ENCODE data around the gene OR2A5. TPM values are rescaled to one million over a fixed set of nuclear protein-coding genes. Genes with fewer than 3 reads are reported as not detected.

OR2A5 gene, protein sequence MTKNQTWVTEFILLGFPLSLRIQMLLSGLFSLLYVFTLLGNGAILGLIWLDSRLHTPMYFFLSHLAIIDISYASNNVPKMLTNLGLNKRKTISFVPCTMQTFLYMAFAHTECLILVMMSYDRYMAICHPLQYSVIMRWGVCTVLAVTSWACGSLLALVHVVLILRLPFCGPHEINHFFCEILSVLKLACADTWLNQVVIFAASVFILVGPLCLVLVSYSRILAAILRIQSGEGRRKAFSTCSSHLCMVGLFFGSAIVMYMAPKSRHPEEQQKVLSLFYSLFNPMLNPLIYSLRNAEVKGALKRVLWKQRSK
- not detected for total RNA-seq

DNA sequence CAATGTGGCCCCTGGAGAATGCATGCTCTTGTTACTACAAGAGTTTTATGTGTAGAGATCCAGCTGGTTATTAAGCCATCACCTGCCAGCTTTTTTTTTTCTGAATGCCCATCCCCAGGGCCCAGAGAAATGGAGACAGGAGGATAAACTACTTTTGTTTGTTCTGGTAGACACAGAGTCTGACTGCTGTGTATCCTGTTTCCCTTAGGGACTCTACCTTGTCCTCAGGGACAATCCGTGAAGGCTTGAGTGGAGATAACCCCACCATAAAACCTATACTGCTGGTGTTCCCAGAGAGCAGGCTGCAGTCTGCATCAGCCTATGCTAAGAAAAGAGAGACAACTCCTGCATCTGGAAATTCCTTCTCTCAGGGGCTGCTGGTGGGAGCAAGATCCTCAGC lies at the start of gene OR2A5:
Gene OR2A5 (plus strand): TSS at position 301 of the 400 bp plus-strand sequence. CDS start 1,454 bp downstream, outside the sequence.
- no peak for DNase-seq (ENCODE audit: low spot score in 2 of 2)
- intact Hi-C loops (cut with DNase I; ENCODE audit: low total_unique reads): no loop called here
- 21 to 43% methylated on average over 1 of the region's 1 CpG for WGBS, 2 donors
- no peak for TF ChIP-seq POLR2A (IDR thresholded peaks at IDR 0.05)
- TF ChIP-seq, protein P1, sequence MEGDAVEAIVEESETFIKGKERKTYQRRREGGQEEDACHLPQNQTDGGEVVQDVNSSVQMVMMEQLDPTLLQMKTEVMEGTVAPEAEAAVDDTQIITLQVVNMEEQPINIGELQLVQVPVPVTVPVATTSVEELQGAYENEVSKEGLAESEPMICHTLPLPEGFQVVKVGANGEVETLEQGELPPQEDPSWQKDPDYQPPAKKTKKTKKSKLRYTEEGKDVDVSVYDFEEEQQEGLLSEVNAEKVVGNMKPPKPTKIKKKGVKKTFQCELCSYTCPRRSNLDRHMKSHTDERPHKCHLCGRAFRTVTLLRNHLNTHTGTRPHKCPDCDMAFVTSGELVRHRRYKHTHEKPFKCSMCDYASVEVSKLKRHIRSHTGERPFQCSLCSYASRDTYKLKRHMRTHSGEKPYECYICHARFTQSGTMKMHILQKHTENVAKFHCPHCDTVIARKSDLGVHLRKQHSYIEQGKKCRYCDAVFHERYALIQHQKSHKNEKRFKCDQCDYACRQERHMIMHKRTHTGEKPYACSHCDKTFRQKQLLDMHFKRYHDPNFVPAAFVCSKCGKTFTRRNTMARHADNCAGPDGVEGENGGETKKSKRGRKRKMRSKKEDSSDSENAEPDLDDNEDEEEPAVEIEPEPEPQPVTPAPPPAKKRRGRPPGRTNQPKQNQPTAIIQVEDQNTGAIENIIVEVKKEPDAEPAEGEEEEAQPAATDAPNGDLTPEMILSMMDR (IDR thresholded peaks at IDR 0.05): no peak
- H3K4me3 ChIP-seq (ENCODE audit: low read depth, poor library complexity, severe bottlenecking): no peak within 1 kb of the TSS

- DNase-seq (ENCODE audit: low spot score in 2 of 2): no peak
- TF ChIP-seq, protein P1 (IDR thresholded peaks at IDR 0.05): no peak
- no peak for TF ChIP-seq POLR2A (IDR thresholded peaks at IDR 0.05)
- intact Hi-C loops (cut with DNase I; ENCODE audit: low total_unique reads): no loop called here
- 81 to 86% methylated on average over 4 of the region's 4 CpGs for WGBS, 2 donors
- no peak within 1 kb of the TSS for H3K4me3 ChIP-seq (ENCODE audit: low read depth, poor library complexity, severe bottlenecking)
Measured at GRCh38 chr7:144000020-144000419, 48.7 kb upstream of the OR2A5 start, which contains the start of gene OR6B1. TSS of gene OR6B1 (plus strand) at chr7:144000320. CDS start at chr7:144003997, 3,677 bp downstream.

DNA sequence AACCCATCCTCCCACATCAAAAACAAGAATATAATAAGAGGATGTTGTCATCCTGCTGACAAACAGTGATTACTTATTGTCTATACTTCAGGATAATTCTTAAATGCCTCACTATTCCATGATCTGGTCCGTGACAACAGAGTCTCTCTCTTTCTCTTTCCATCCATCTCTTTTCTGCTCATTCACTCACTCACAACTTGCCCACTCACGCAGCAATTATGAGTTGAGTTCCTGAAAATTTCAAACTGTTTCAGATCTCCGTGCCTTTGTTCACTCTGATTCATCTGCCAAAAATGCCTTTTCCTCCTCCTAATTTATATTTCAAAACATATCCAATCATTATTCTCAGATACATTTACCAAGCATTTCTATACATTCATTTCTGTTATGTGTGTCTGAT lies 47.2 kb upstream of the OR2A5 start:
- DNase-seq (ENCODE audit: low spot score in 2 of 2): no peak
- WGBS, 2 donors: 54 to 57% methylated on average over 3 of the region's 3 CpGs
- intact Hi-C loops (cut with DNase I; ENCODE audit: low total_unique reads): no loop called here
- no peak overlapping the region for H3K4me3 ChIP-seq (ENCODE audit: low read depth, poor library complexity, severe bottlenecking)
- TF ChIP-seq POLR2A (IDR thresholded peaks at IDR 0.05): no peak
- TF ChIP-seq, protein P1 (IDR thresholded peaks at IDR 0.05): no peak

DNA sequence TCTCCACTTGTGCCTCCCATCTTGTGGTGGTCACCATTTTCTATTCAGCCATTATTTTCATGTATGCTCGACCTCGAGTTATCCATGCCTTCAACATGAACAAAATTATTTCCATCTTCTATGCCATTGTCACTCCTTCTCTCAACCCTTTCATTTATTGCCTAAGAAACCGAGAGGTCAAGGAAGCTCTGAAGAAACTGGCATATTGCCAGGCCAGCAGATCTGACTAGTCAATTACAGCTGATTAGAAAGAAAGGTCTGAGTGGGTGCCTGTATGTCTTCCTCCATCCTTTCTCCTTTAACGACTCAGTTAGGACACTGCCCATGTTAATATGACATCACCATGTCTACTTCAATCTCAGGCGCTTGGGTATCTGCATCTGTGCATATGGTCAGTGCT lies 44.0 kb upstream of the OR2A5 start:
- no peak overlapping the region for H3K4me3 ChIP-seq (ENCODE audit: low read depth, poor library complexity, severe bottlenecking)
- DNase-seq (ENCODE audit: low spot score in 2 of 2): no peak
- WGBS, 2 donors: 78 to 81% methylated on average over 5 of the region's 5 CpGs
- TF ChIP-seq, protein P1 (IDR thresholded peaks at IDR 0.05): no peak
- TF ChIP-seq POLR2A (IDR thresholded peaks at IDR 0.05): no peak
- intact Hi-C loops (cut with DNase I; ENCODE audit: low total_unique reads): no loop called here

GRCh38 chr7:144006029-144006691 lies 42.6 kb upstream of the OR2A5 start:
- DNase-seq (ENCODE audit: low spot score in 2 of 2): no peak
- H3K4me3 ChIP-seq (ENCODE audit: low read depth, poor library complexity, severe bottlenecking): no peak overlapping the region
- WGBS, 2 donors: 26 to 30% methylated on average over 1 of the region's 1 CpG
- TF ChIP-seq POLR2A (IDR thresholded peaks at IDR 0.05): no peak
- TF ChIP-seq, protein P1 (IDR thresholded peaks at IDR 0.05): no peak
- intact Hi-C loops (cut with DNase I; ENCODE audit: low total_unique reads): no loop called here
